HG03097 (cell line): ENCODE results near the gene RNU6-1.

Experiments used
- ATAC-seq: cut with Tn5 transposase; IDR thresholded peaks from one replicate; pipeline ENCODE4 v1.9.1; 2021; ENCODE audit not compliant: unreplicated experiment, low FRiP score

Gene RNU6-1

GRCh38 chr15:67859331-67859946 is 19.6 kb upstream of the RNU6-1 start:
- ATAC-seq, result no peak

GRCh38 chr15:67857220-67857619 is 17.4 kb upstream of the RNU6-1 start:
- no peak for ATAC-seq

GRCh38 chr15:67855842-67856241 is 16.0 kb upstream of the RNU6-1 start:
- ATAC-seq, result no peak

GRCh38 chr15:67854358-67854757 is 14.5 kb upstream of the RNU6-1 start:
- no peak for ATAC-seq

GRCh38 chr15:67853454-67853853 is 13.6 kb upstream of the RNU6-1 start:
- no peak for ATAC-seq

GRCh38 chr15:67852418-67852817 is 12.6 kb upstream of the RNU6-1 start:
- ATAC-seq, result no peak

GRCh38 chr15:67850994-67851571 is 11.2 kb upstream of the RNU6-1 start:
- no peak for ATAC-seq

GRCh38 chr15:67850336-67850735 is 10.5 kb upstream of the RNU6-1 start:
- ATAC-seq, result no peak

GRCh38 chr15:67849538-67849937 is 9.7 kb upstream of the RNU6-1 start:
- ATAC-seq, result no peak

GRCh38 chr15:67845974-67846373 is 6.1 kb upstream of the RNU6-1 start:
- no peak for ATAC-seq

- no peak for ATAC-seq
Observed at GRCh38 chr15:67843571-67844387, 3.9 kb upstream of the RNU6-1 start.

GRCh38 chr15:67843092-67843501 is 3.3 kb upstream of the RNU6-1 start:
- ATAC-seq, result no peak

- ATAC-seq, result no peak
Observed at GRCh38 chr15:67841513-67841762, 1.6 kb upstream of the RNU6-1 start.

GRCh38 chr15:67840749-67841512 is 1.1 kb upstream of the RNU6-1 start:
- ATAC-seq, result no peak

- ATAC-seq, result no peak
Observed at GRCh38 chr15:67839499-67839928, 331 bp downstream of the RNU6-1 start.

- ATAC-seq, result no peak
Observed at GRCh38 chr15:67838789-67839332, 984 bp downstream of the RNU6-1 start.

GRCh38 chr15:67836955-67837354 is 2.9 kb downstream of the RNU6-1 start:
- ATAC-seq, result no peak

- no peak for ATAC-seq
Observed at GRCh38 chr15:67836477-67836876, 3.4 kb downstream of the RNU6-1 start.

GRCh38 chr15:67836134-67836455 is 3.8 kb downstream of the RNU6-1 start:
- ATAC-seq, result no peak

GRCh38 chr15:67835297-67836133 is 4.3 kb downstream of the RNU6-1 start:
- no peak for ATAC-seq
